Smooth muscle cell of the brain vasculature (primary cell): ENCODE measurements around the gene CYB561D1.
"Not testable (repeated sequence)": the region's sequence is repeated elsewhere in the genome, so short reads cannot be mapped to it uniquely, and the experiment has no call there.

ENCODE experiments used
- DNase-seq: peaks from one replicate; pipeline ENCODE4 v3.0.0-alpha.2; 2012; ENCODE audit warnings: low read depth, low spot score

Gene CYB561D1

DNA sequence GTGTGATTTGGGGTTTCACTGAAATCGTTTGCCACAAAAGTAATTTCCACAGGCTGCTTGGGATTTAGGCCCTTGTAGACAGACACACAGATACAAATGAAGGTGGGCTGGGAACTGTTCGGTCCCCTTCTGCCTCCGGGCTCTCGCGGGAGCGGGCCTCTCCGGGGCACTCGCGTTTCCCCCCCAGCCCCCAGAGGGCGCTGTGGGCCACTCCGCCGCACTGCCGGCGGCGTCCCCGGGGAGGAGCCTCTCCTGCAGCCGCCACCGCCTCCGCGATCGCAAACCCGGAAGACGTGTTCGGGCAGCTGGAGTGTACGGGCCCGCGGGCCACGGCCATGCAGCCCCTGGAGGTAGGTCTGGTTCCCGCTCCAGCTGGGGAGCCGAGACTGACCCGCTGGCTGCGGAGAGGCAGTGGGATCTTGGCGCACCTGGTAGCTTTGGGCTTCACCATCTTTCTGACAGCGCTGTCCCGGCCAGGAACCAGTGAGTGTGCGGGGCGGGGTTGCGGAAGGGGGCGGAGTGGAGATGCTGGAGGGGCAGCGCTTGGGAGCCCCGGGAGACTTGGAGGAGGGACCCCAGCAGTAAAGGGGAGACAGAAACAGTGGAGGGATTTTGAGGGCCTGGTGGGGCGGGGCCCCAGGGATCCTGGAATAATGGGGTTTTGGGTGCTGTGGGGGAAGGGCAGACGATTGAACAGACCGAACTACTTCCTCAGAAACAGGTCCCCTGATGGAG, at the start of gene CYB561D1:
CYB561D1 (plus strand) TSS at position 290 of the 735 bp plus-strand sequence; CDS start at position 336, 46 bp downstream.
- DNase-seq = peak; percentile 62

- no peak for DNase-seq
These were observed 49.5 kb upstream of the CYB561D1 start for GRCh38 chr1:109444346-109444745.

DNA sequence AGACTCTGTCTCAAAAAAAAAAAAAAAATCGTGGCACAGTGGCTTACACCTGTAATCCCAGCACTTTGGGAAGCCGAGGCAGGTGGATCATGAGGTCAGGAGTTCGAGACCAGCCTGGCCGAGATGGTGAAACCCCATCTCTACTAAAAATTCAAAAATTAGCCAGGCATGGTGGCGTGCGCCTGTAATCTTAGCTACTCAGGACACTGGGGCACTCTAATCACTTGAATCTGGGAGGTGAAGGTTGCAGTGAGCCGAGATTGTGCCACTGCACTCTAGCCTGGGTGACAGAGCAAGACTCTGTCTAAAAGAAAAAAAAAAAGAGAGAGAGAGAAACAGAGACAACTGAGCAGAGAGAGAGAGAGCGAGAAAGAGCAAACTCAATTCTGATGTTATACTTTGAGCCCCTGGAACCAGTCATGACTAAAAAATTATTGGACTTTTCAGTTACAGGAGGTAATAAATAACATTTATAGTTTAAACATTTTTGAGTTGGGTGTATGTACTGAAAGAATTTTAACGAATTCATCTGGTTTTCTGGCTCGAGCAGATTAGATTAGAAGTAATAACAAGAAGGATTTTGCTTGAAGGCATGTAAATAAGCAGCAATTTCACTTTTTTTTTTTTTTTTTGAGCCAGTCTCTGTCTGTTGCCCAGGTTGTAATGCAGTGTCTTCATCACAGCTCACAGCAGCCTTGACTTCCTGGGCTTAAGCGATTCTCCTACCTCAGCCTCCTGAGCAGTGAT, 47.8 kb upstream of the CYB561D1 start:
- not testable (repeated sequence) for DNase-seq

- no peak for DNase-seq
These were observed 46.4 kb upstream of the CYB561D1 start for GRCh38 chr1:109447524-109447923.

DNA sequence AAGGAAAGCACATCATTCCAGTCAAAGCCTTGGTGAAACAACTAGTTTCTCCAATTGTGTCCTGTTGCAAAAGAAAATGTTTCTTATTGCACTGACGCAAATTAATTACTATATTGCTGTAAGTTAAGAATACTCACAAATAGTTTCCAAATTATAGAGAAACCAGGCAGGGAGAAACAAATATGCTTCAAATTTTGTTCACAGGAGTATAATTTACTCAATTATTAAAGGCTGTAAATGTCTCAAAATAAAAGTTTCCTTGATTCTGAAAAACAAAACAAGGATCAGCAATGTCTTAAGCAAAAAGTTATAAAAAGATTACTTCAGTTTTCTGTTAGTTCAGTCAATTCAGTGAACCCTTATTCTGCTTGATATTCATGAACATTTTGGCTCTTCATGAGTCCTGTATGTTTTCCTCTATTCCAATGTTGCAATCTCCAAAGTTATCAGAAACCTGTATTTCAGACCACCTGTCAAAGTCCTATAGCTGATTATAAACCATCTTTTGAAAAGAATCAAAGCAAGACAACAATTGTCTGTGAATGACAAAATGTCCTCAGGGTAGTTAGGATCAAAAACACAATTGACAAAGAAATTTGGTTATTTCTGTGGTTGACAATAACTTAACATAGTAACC, 39.3 kb upstream of the CYB561D1 start:
- DNase-seq = no peak

DNA sequence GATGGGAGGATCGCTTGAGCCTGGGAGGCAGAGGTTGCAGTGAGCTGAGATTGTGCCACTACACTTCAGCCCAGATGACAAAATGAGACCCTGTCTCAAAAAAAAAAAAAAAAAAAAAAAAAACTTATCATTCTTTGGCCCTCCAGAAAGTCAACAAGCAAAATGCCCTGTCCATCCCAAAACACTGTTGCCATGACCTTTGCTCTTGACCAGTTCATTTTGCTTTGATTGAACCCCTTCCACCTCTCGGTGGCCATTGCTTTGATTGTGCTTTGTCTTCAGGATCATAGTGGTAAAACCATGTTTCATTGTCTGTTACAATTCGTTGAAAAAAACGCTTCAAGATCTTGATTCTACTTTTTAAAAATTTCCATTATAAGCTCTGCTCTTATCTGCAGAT, 36.1 kb upstream of the CYB561D1 start:
- no peak for DNase-seq

- no peak for DNase-seq
These were observed 27.8 kb upstream of the CYB561D1 start for GRCh38 chr1:109466125-109466451.

DNA sequence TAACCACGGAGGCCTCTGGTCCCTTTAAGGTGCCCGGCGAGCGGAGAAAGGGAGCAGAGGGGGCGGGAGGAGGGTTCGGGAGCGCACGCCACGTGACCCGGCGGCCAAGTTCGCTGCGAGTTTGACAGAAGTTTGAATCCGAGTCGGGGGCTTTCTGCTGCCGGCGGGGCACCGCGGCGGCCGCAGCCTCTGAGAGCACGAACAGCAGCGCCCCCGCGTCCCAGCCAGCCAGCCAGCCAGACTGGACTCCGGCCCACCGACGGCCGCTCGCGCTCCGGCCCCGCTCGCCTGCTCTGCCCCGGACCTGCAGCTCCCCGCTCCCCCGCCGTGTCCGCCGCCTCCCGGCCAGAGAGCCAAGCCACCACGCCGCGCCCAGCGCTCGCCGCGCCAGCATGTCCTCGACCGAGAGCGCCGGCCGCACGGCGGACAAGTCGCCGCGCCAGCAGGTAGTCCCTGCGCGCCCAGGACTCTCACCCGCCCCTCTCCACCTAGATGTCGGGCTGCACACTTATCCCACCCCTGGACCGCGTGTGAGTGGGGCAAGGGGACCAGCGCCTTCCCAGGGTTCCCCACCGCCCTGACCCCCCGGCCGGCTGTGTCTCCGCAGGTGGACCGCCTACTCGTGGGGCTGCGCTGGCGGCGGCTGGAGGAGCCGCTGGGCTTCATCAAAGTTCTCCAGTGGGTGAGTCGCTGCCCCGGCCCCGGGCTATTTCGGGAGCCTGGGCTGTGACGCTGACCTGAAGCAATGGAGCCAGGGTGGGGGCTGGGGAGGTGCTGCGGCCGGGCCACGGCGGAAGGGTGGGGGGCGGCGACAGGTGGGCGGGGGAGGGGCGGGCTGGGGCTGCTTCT, 27.2 kb upstream of the CYB561D1 start, which contains the start of gene SYPL2:
SYPL2 (plus strand) TSS at position 95 of the 849 bp plus-strand sequence; CDS start at position 393, 298 bp downstream.
- no peak for DNase-seq

DNA sequence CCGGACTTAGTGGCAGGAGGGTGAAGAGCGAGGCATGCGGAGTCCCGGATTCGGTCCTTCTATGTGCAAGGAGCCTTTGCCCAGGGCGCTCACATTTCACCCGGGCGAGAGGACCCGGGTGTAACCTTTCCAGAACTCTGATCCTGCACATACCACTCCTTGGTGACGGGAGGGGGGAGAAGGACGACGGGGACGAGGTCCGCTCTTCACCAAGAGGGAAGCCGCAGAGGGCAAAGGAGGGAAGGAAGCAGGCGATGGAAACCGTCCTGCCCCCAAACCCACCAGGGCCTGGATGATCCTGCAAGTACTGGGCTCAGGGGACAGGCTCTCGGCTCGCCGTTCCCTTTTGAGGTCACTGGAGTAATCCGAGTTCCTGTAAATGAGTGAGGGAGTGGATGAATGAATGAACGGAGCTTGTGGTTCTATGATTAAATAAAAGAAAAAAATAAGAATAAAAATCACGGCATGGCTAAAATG, 26.6 kb upstream of the CYB561D1 start:
- DNase-seq = no peak

DNA sequence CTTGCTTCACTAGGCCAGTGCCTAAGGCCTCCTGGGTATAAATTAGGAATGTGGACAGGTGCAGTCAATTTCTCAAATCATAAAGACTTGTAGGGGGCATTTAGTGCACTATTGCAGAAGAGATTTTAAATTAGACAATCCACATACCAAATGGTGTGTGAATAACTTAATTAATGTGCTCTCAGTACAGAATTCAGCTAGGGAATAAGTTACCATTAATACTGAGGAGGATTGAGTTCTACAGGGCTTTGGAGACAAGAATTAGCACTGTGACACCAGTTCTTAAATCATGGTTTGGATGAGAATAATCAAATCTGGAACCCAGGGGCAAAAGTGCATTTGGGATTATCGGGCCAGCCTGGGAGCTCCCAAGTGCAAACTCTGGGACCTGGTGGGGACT, 25.8 kb upstream of the CYB561D1 start:
- no peak for DNase-seq

- DNase-seq = no peak
These were observed 25.0 kb upstream of the CYB561D1 start for GRCh38 chr1:109468903-109469302.

GRCh38 chr1:109470245-109470644, 23.6 kb upstream of the CYB561D1 start:
- DNase-seq = no peak

DNA sequence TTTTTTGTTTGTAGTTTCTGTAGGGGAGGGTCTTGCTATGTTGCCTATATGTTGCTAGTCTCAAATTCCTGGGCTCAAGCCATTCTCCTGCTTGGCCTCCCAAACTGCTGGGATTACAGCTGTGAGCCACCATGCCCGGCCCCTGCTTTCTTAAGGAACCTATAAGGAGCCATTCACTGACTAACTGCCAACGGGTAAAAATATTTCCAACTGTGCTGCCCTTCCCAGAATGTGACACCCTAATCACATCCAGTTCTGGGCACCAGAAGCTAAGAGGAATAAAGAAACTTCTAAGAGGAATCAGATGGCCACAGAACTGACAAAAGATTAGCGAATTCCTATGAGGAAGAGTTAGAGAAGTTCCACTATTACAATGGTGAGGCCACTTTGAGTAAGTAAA, 21.1 kb upstream of the CYB561D1 start:
- no peak for DNase-seq

DNA sequence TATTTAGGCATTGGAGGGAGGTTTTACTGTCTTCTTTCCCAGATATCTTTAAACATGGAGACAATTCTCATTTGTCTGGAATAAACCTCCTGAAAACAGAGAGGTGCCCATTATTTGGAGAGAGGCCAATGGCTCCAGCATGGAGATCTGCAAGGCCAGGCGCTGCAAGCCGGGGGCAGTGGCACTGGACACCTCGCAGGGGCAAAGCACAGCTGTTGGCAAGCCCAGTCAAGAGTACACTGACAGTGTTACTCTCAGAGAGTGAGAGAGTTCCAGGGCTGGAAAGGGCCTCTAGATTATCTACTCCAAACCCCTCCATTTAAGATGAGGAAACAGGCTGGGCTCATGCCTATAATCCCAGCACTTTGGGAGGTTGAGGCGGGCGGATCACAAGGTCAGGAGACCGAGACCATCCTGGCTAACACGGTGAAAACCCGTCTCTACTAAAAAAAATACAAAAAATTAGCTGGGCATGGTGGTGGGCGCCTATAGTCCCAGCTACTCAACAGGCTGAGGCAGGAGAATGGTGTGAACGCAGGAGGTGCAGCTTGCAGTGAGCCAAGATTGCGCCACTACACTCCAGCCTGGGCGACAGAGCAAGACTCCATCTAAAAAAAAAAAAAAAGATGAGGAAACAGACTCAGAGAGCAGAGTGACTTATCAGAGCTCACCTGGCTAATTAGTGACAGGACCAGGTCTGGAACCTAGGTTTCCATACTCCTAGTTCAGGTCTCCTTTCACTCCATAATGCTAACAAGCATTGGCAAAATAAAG, 20.4 kb upstream of the CYB561D1 start:
- not testable (repeated sequence) for DNase-seq

DNA sequence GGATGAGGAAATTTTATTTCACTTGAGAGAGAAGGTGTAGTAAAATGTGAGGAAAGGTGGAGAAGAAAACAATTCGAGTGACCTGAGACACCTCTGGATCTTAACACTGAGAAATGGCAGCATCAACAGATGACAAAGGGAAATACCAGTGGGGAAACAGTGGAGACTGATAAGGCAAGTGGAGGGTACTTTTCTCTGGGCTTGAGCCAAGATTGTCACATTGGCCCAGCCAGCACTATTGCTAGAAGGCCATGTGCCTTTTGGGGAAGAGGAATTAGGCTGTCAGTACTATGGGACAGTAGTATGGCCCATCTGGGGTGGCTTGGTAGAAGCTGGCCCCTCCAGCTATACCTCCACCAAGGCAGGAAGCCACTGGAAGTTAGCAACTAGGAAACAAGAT, 19.2 kb upstream of the CYB561D1 start:
- no peak for DNase-seq

DNA sequence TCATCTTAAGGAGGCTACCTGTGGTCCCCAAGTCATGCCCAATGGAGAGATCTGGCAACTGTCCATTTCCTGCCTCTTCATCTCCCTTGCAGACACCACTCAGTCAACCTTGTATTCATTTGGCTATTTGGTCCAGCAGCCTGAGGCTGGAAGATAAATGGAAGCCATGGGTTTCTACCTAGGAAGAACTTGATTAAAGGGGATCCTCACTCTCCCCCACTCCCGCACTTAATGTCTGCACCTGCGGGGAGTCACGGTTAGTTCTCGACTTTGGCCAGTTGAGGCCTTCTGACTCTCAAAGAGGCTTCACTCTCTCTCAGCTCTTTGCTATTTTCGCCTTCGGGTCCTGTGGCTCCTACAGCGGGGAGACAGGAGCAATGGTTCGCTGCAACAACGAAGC, 18.6 kb upstream of the CYB561D1 start:
- DNase-seq = no peak

DNA sequence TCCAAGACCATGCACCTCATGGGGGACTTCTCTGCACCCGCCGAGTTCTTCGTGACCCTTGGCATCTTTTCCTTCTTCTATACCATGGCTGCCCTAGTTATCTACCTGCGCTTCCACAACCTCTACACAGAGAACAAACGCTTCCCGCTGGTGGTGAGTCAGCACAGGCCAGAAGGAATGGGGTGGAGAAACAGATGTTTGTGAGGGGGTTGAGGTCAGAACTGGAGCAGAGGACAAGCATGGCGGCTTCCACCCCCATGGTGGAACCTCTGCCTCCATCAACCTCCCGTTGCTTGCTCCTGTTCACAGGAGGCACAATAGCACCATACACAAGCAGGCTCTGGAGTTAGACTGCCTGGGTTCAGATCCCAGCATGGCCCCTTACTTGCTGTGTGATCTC, 17.1 kb upstream of the CYB561D1 start:
- no peak for DNase-seq

DNA sequence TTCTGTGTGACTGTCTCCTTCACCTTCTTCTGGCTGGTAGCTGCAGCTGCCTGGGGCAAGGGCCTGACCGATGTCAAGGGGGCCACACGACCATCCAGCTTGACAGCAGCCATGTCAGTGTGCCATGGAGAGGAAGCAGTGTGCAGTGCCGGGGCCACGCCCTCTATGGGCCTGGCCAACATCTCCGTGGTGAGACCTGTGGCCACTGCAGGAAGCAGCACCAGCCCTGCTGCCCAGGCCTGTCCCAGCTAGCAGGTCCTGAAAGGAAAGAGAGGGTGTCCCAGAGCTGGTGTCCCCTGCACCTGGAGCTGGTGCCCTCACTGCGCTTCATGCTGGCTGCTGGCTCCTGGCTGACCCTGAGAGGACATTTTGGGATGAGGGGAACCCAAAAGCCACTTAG, 16.1 kb upstream of the CYB561D1 start:
- no peak for DNase-seq

GRCh38 chr1:109478806-109479205, 15.1 kb upstream of the CYB561D1 start:
- DNase-seq = no peak

- DNase-seq = no peak
These were observed 14.6 kb upstream of the CYB561D1 start for GRCh38 chr1:109479311-109479710.

GRCh38 chr1:109479901-109480300, 14.0 kb upstream of the CYB561D1 start:
- DNase-seq = no peak
